HepG2 (cell line): Measurements from ENCODE around the gene OR13J1. TPM values are rescaled to one million over a fixed set of nuclear protein-coding genes. Genes with fewer than 3 reads are reported as not detected.

Source experiments
- ATAC-seq: fragments of 200-7000 bp; cut with Tn5 transposase; 3 replicates; pipeline ENCODE4 v1.9.1; 2020; ENCODE audit warnings: mild to moderate bottlenecking, moderate library complexity
- BruUV-seq: library from RNA; stranded (reverse); fragments of 400-500 nt; replicated peaks from 2 replicates; lab custom pipeline; 2021; lab: Mats Ljungman, UMichigan
- CTCF ChIA-PET: fragments of 300-600 bp; formaldehyde crosslinking; extraction: SDS; loops from one replicate; lab custom pipeline; 2021; ENCODE audit warnings: low total read pairs, inconsistent platforms, low intra/inter-chr PET ratio; lab: Yijun Ruan, JAX
- POLR2A ChIA-PET: fragments of 350-600 bp; sonication (Branson Sonifier 250); formaldehyde crosslinking; loops from one replicate; lab custom pipeline; 2020; ENCODE audit warnings: antibody characterized with exemption, inconsistent platforms; lab: Yijun Ruan, JAX
- DNase-seq: peaks from one replicate; pipeline ENCODE4 v3.0.0-alpha.2; 2015; ENCODE audit warnings: low spot score
- FAIRE-seq: peaks from 3 replicates; lab custom pipeline; 2011; peaks lifted over from hg19 to GRCh38; lab: Jason Lieb, UNC
- H2AFZ ChIP-seq: one replicate; pipeline ENCODE4 v1.6.1; 2011; ENCODE audit warnings: low read length, inconsistent platforms
- H3K27ac ChIP-seq: fragments of 300-600 bp; 3 replicates; pipeline ENCODE4 v1.8.0; 2011; ENCODE audit warnings: mixed run types, mild to moderate bottlenecking, mixed read lengths, low read length, inconsistent platforms; ENCODE audit not compliant: insufficient read depth; ENCODE audit errors: extremely low read length
- H3K27me3 ChIP-seq, 2 experiments: fragments of 200-600 bp in 1 of 2; 2 replicates in 1 of 2; 3 replicates in 1 of 2; pipeline versions ENCODE4 v1.6.0 to v1.8.0; 2011; ENCODE audit warnings: low read length in 2 of 2, mild to moderate bottlenecking in 2 of 2, moderate library complexity in 2 of 2, inconsistent platforms in 1 of 2; ENCODE audit not compliant: insufficient read depth in 2 of 2, control insufficient read depth in 1 of 2
- H3K36me3 ChIP-seq, 2 experiments: fragments of 200-600 bp in 1 of 2; replicated peaks in 1 of 2; 2 replicates in 1 of 2; 3 replicates in 1 of 2; pipeline versions ENCODE4 v1.5.1 to v1.8.0; 2011; ENCODE audit warnings: low read length in 2 of 2, inconsistent platforms in 1 of 2; ENCODE audit not compliant: insufficient read depth in 2 of 2, control insufficient read depth in 1 of 2
- H3K4me1 ChIP-seq: 2 replicates; pipeline ENCODE4 v1.5.1; 2012; ENCODE audit warnings: low read length, inconsistent platforms; ENCODE audit not compliant: insufficient read depth
- H3K4me2 ChIP-seq: 2 replicates; pipeline ENCODE4 v1.6.0; 2011; ENCODE audit warnings: low read depth, low read length, inconsistent platforms
- H3K4me3 ChIP-seq, 3 experiments: fragments of 200-600 bp in 1 of 3; sonication (generic), shearing (Covaris generic) in 1 of 3; replicated peaks in 1 of 3; 2 replicates each; pipeline ENCODE4 v1.5.1; 2011 to 2016; ENCODE audit warnings: low read length in 3 of 3, inconsistent platforms in 2 of 3, low read depth in 2 of 3, mild to moderate bottlenecking in 2 of 3, control low read depth in 1 of 3, mixed read lengths in 1 of 3; ENCODE audit not compliant: insufficient read depth in 1 of 3
- H3K79me2 ChIP-seq: one replicate; pipeline ENCODE4 v1.6.1; 2011; ENCODE audit warnings: low read length, inconsistent platforms; ENCODE audit not compliant: insufficient read depth
- H3K9ac ChIP-seq: 2 replicates; pipeline ENCODE4 v1.6.0; 2011; ENCODE audit warnings: mild to moderate bottlenecking, low read depth, low read length, inconsistent platforms; ENCODE audit not compliant: insufficient read depth
- H3K9me3 ChIP-seq: 2 replicates; pipeline ENCODE4 v1.5.1; 2012; ENCODE audit warnings: mild to moderate bottlenecking, low read length
- H4K20me1 ChIP-seq: 2 replicates; pipeline ENCODE4 v1.6.0; 2011; ENCODE audit warnings: inconsistent platforms, mild to moderate bottlenecking, low read length, moderate library complexity; ENCODE audit not compliant: insufficient read depth
- EED ChIP-seq: sonication (generic); formaldehyde crosslinking; IDR thresholded peaks from 2 replicates; pipeline ENCODE4 v1.5.0; 2020; ENCODE audit warnings: mild to moderate bottlenecking, missing genetic modification reagents
- MAF1 ChIP-seq: sonication (generic); formaldehyde crosslinking; IDR thresholded peaks from 2 replicates; pipeline ENCODE4 v1.5.0; 2020; ENCODE audit warnings: missing genetic modification reagents, borderline replicate concordance
- MTF1 ChIP-seq: sonication (generic); formaldehyde crosslinking; IDR thresholded peaks from 2 replicates; pipeline ENCODE4 v1.5.0; 2020; ENCODE audit warnings: missing genetic modification reagents
- NFIB ChIP-seq: sonication (generic); formaldehyde crosslinking; IDR thresholded peaks from 2 replicates; pipeline ENCODE4 v1.9.0; 2021; ENCODE audit warnings: missing genetic modification reagents, mild to moderate bottlenecking, borderline replicate concordance
- TEAD3 ChIP-seq: optimal IDR thresholded peaks from 2 replicates; pipeline ENCODE3; 2016; ENCODE audit warnings: borderline replicate concordance
- ZBED4 ChIP-seq: sonication (generic); formaldehyde crosslinking; IDR thresholded peaks from 2 replicates; pipeline ENCODE4 v1.4.0; 2020; ENCODE audit warnings: missing genetic modification reagents, borderline replicate concordance
- ZFP82 ChIP-seq: sonication (generic); formaldehyde crosslinking; IDR thresholded peaks from 2 replicates; pipeline ENCODE4 v1.5.1; 2020; ENCODE audit warnings: mild to moderate bottlenecking, missing genetic modification reagents, borderline replicate concordance
- ZNF274 ChIP-seq: sonication (generic); formaldehyde crosslinking; IDR thresholded peaks from 2 replicates; pipeline ENCODE4 v1.5.1; 2020; ENCODE audit warnings: mild to moderate bottlenecking, missing genetic modification reagents
- ZNF724P ChIP-seq: sonication (generic); formaldehyde crosslinking; IDR thresholded peaks from 2 replicates; pipeline ENCODE4 v1.8.0; 2022; ENCODE audit warnings: missing genetic modification reagents, borderline replicate concordance
- ZNF740 ChIP-seq: sonication (generic); formaldehyde crosslinking; IDR thresholded peaks from 2 replicates; pipeline ENCODE4 v1.4.0; 2020; ENCODE audit warnings: missing genetic modification reagents
- WGBS: methylation state at CpG from one replicate; pipeline ENCODE4 v1.1.6; 2017; ENCODE audit warnings: low lambda C conversion rate; 5-methylcytosine and 5-hydroxymethylcytosine counted together
- in situ Hi-C: cut with HindIII; loops from 2 replicates; pipeline ENCODE4 v1.10.0; 2017; ENCODE audit warnings: low pct_unique_long_range_greater_than_20kb; ENCODE audit not compliant: extremely low pct_ligation_motif_present
- intact Hi-C: fragments of 100-400 bp; cut with micrococcal nuclease; formaldehyde crosslinking; loops from one replicate; pipeline ENCODE4 v1.10.0; 2022; ENCODE audit not compliant: unreplicated experiment
- polyA plus RNA-seq, 8 experiments: library from polyadenylated mRNA; depleted of rRNA in 3 of 8; stranded (reverse) in 7 of 8; unstranded in 1 of 8; fragments of >200 nt; fragmentation: Illumina TruSeq in 4 of 8; extraction: Trizol in 4 of 8; gene quantifications; 2 replicates each; pipeline versions ENCODE4 v1.2.1 to v1.2.3, GENCODE V29; 2011 to 2016; ENCODE audit warnings: low read depth in 4 of 8, missing spikeins in 1 of 8, mixed read lengths in 1 of 8; ENCODE audit not compliant: insufficient read depth in 1 of 8
- total RNA-seq, 5 experiments: library from RNA; depleted of rRNA; stranded (reverse); fragments of >200 nt; fragmentation: Illumina TruSeq; extraction: Trizol; gene quantifications; 2 replicates each; pipeline ENCODE4 v1.2.3, GENCODE V29; 2016; ENCODE audit warnings: low read depth in 1 of 5
- TF ChIP-seq, protein P1 (sequence below): sonication (generic); formaldehyde crosslinking; IDR thresholded peaks from 2 replicates; pipeline ENCODE4 v1.8.0; 2022; ENCODE audit warnings: mild to moderate bottlenecking, missing genetic modification reagents; ENCODE audit not compliant: insufficient replicate concordance
- TF ChIP-seq, protein P2 (sequence below): IDR thresholded peaks from 2 replicates; pipeline ENCODE4 v1.6.1; 2016; ENCODE audit warnings: missing compliant biosample characterization, missing genetic modification reagents, borderline replicate concordance

Gene OR13J1
- total and polyA plus RNA-seq, 2 of the 13 experiments (the other 11 are each of a cell fraction or from before 2014, with no cell fraction given), result not detected

GRCh38 chr9:35836595-35836994 lies 33.6 kb downstream of the OR13J1 start:
- H3K27ac ChIP-seq, result no peak overlapping the region
- H2AFZ ChIP-seq, result no peak overlapping the region
- no peaks in the 10 kb centered on the region for H3K36me3 ChIP-seq
- BruUV-seq, result no TSS peak
- no peak overlapping the region for H3K9ac ChIP-seq
- no peaks in the 10 kb centered on the region; a peak in 1 of 5 replicates for H3K27me3 ChIP-seq
- intact Hi-C loops, result no loop called here
- H3K79me2 ChIP-seq, result no peaks in the 10 kb centered on the region
- WGBS, result 88% methylated on average over 5 of the region's 5 CpGs
- TF ChIP-seq MTF1 (no peak), MAF1 (CRISPR knock-in tag) (no peak), NFIB (CRISPR knock-in tag) (no peak), ZBED4 (CRISPR knock-in tag) (no peak), EED (CRISPR knock-in tag) (no peak), ZNF724P (no peak), TEAD3 (no peak), ZNF740 (CRISPR knock-in tag) (no peak), ZFP82 (CRISPR knock-in tag) (no peak), ZNF274 (CRISPR knock-in tag) (no peak)
- TF ChIP-seq, protein P1, sequence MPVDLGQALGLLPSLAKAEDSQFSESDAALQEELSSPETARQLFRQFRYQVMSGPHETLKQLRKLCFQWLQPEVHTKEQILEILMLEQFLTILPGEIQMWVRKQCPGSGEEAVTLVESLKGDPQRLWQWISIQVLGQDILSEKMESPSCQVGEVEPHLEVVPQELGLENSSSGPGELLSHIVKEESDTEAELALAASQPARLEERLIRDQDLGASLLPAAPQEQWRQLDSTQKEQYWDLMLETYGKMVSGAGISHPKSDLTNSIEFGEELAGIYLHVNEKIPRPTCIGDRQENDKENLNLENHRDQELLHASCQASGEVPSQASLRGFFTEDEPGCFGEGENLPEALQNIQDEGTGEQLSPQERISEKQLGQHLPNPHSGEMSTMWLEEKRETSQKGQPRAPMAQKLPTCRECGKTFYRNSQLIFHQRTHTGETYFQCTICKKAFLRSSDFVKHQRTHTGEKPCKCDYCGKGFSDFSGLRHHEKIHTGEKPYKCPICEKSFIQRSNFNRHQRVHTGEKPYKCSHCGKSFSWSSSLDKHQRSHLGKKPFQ (CRISPR knock-in tag), result no peak
- TF ChIP-seq, protein P2, sequence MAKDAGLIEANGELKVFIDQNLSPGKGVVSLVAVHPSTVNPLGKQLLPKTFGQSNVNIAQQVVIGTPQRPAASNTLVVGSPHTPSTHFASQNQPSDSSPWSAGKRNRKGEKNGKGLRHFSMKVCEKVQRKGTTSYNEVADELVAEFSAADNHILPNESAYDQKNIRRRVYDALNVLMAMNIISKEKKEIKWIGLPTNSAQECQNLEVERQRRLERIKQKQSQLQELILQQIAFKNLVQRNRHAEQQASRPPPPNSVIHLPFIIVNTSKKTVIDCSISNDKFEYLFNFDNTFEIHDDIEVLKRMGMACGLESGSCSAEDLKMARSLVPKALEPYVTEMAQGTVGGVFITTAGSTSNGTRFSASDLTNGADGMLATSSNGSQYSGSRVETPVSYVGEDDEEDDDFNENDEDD (CRISPR knock-in tag), result no peak
- CTCF ChIA-PET, result no interaction called here
- no peak for DNase-seq
- no peak overlapping the region for H3K4me2 ChIP-seq
- POLR2A ChIA-PET, result interaction anchor here (1.3 to 2.3 kb wide), 2 partner anchors 22 to 44 kb away, joined by 4 to 9 read pairs; partner anchors contain the start of gene HINT2
- H3K4me3 ChIP-seq, result no peak overlapping the region
- H3K9me3 ChIP-seq, result no peaks in the 10 kb centered on the region
- H4K20me1 ChIP-seq, result no peaks in the 10 kb centered on the region
- no peak for FAIRE-seq
- H3K4me1 ChIP-seq, result peaks cover 44% of the 10 kb centered on the region
- in situ Hi-C loops, result no loop called here
- no peak for ATAC-seq
